Measurements from ENCODE around the gene ZNF354B.

ZNF354B gene

GRCh38 chr5:178902849-178903248 lies 43.1 kb downstream of the ZNF354B start:
- CTCF ChIA-PET, result no interaction called here
- no peak overlapping the region for H3K4me3 ChIP-seq (ENCODE audit: low read depth, low read length)
- DNase-seq (ENCODE audit: low read depth, low spot score), result no peak
- POLR2A ChIA-PET, result no interaction called here
- TF ChIP-seq CTCF (IDR thresholded peaks at IDR 0.05; ENCODE audit: insufficient read depth, low read length, missing control alignments), result no peak

GRCh38 chr5:178931846-178932760 lies 72.3 kb downstream of the ZNF354B start:
- CTCF ChIA-PET, result no interaction called here
- no peak overlapping the region for H3K4me3 ChIP-seq (ENCODE audit: low read depth, low read length)
- POLR2A ChIA-PET, result no interaction called here
- DNase-seq (ENCODE audit: low read depth, low spot score), result no peak
- no peak for TF ChIP-seq CTCF (IDR thresholded peaks at IDR 0.05; ENCODE audit: insufficient read depth, low read length, missing control alignments)
